Neural cell (in vitro differentiated cells): Measurements from ENCODE around the gene GPR173. TPM values are rescaled to one million over a fixed set of nuclear protein-coding genes. Genes with fewer than 3 reads are reported as not detected.

ENCODE experiments used
- H2AFZ ChIP-seq: fragments of 200-600, 300-800 bp; sonication (generic), shearing (Covaris generic); 2 replicates; pipeline ENCODE4 v1.6.0; 2014; ENCODE audit warnings: low read depth, mild to moderate bottlenecking, antibody characterized with exemption, low read length, moderate library complexity
- H3F3A ChIP-seq: fragments of 200-600 bp; shearing (Covaris generic); 2 replicates; pipeline ENCODE4 v1.6.1; 2016; ENCODE audit warnings: mild to moderate bottlenecking, moderate library complexity, mixed read lengths, antibody characterized with exemption, low read length; ENCODE audit not compliant: insufficient read depth, poor library complexity, severe bottlenecking
- H3K27ac ChIP-seq: fragments of 200-600, 300-800 bp; sonication (generic), shearing (Covaris generic); 2 replicates; pipeline ENCODE4 v1.5.1; 2014; ENCODE audit warnings: mild to moderate bottlenecking, low read length, moderate library complexity
- H3K27me3 ChIP-seq: fragments of 300-800, 200-600 bp; sonication (generic), shearing (Covaris generic); 2 replicates; pipeline ENCODE4 v1.6.0; 2014; ENCODE audit warnings: mild to moderate bottlenecking, low read depth, low read length, moderate library complexity; ENCODE audit not compliant: insufficient read depth
- H3K36me3 ChIP-seq: fragments of 300-800, 200-600 bp; sonication (generic), shearing (Covaris generic); 2 replicates; pipeline ENCODE4 v1.5.1; 2014; ENCODE audit warnings: mild to moderate bottlenecking, antibody characterized with exemption, low read length, moderate library complexity; ENCODE audit not compliant: insufficient read depth
- H3K4me2 ChIP-seq: fragments of 300-800, 200-600 bp; sonication (generic), shearing (Covaris generic); 2 replicates; pipeline ENCODE4 v1.6.0; 2014; ENCODE audit warnings: mild to moderate bottlenecking, low read length
- H3K4me3 ChIP-seq: fragments of 300-800, 200-600 bp; sonication (generic), shearing (Covaris generic); 2 replicates; pipeline ENCODE4 v1.5.1; 2014; ENCODE audit warnings: mild to moderate bottlenecking, low read length, moderate library complexity
- H3K79me2 ChIP-seq: fragments of 200-600 bp; shearing (Covaris generic); replicated peaks from 2 replicates; pipeline ENCODE4 v1.6.0; 2014; ENCODE audit warnings: mild to moderate bottlenecking, low read length, moderate library complexity; ENCODE audit not compliant: insufficient read depth
- H3K9ac ChIP-seq: fragments of 300-800, 200-600 bp; sonication (generic), shearing (Covaris generic); 2 replicates; pipeline ENCODE4 v1.6.1; 2016; ENCODE audit warnings: mild to moderate bottlenecking, low read length, mixed read lengths
- H3K9me2 ChIP-seq: fragments of 200-600 bp; shearing (Covaris generic); 2 replicates; pipeline ENCODE4 v1.6.1; 2016; ENCODE audit warnings: mild to moderate bottlenecking, low read length, mixed read lengths; ENCODE audit not compliant: insufficient read depth
- H3K9me3 ChIP-seq: fragments of 200-600, 300-800 bp; sonication (generic), shearing (Covaris generic); 2 replicates; pipeline ENCODE4 v1.6.1; 2016; ENCODE audit warnings: mild to moderate bottlenecking, mixed run types, low read length, moderate library complexity, mixed read lengths
- H4K20me1 ChIP-seq: fragments of 200-600 bp; shearing (Covaris generic); 2 replicates; pipeline ENCODE4 v1.6.1; 2016; ENCODE audit warnings: mild to moderate bottlenecking, mixed run types; ENCODE audit not compliant: insufficient read depth
- CTCF ChIP-seq: fragments of 450-650 bp; IDR thresholded peaks from 2 replicates; pipeline ENCODE4 v1.5.1; 2014; ENCODE audit warnings: antibody characterized with exemption, mild to moderate bottlenecking, moderate library complexity; ENCODE audit not compliant: poor library complexity, severe bottlenecking
- EP300 ChIP-seq: fragments of 450-650 bp; conservative IDR thresholded peaks from 2 replicates; pipeline ENCODE4 v1.6.1; 2014; ENCODE audit warnings: antibody characterized with exemption, mild to moderate bottlenecking, moderate library complexity; ENCODE audit not compliant: poor library complexity, severe bottlenecking
- EZH2 ChIP-seq: fragments of 200-600, 300-800 bp; shearing (Covaris generic), sonication (generic); IDR thresholded peaks from 2 replicates; pipeline ENCODE4 v1.6.1; 2014; ENCODE audit warnings: antibody characterized with exemption, low read length, borderline replicate concordance, mild to moderate bottlenecking; ENCODE audit not compliant: insufficient read depth, poor library complexity, severe bottlenecking
- MXI1 ChIP-seq: fragments of 450-650 bp; conservative IDR thresholded peaks from 2 replicates; pipeline ENCODE4 v1.6.1; 2014; ENCODE audit warnings: antibody characterized with exemption, mild to moderate bottlenecking; ENCODE audit not compliant: poor library complexity, severe bottlenecking
- POLR2AphosphoS5 ChIP-seq: IDR thresholded peaks from 2 replicates; pipeline ENCODE4 v1.6.1; 2012
- RAD21 ChIP-seq: fragments of 450-650 bp; conservative IDR thresholded peaks from 2 replicates; pipeline ENCODE4 v1.6.1; 2014; ENCODE audit warnings: antibody characterized with exemption, mild to moderate bottlenecking, moderate library complexity
- SMC3 ChIP-seq: fragments of 450-650 bp; conservative IDR thresholded peaks from 2 replicates; pipeline ENCODE4 v1.6.1; 2014; ENCODE audit warnings: antibody characterized with exemption, mild to moderate bottlenecking, moderate library complexity; ENCODE audit not compliant: poor library complexity
- TAF1 ChIP-seq: IDR thresholded peaks from 2 replicates; pipeline ENCODE4 v1.6.1; 2012; ENCODE audit warnings: low read depth
- polyA plus RNA-seq: library from polyadenylated mRNA; depleted of rRNA; stranded (reverse); fragments of >200 nt; gene quantifications from 2 replicates; pipeline ENCODE4 v1.2.3, GENCODE V29; 2014
- TF ChIP-seq, protein P1 (sequence below): IDR thresholded peaks from 2 replicates; pipeline ENCODE4 v1.6.1; 2012; ENCODE audit warnings: borderline replicate concordance

Gene GPR173
- polyA plus RNA-seq, 1 donor from 2014 or later = 26.9 TPM

- H3K4me2 ChIP-seq = no peak overlapping the region
- H3K9me3 ChIP-seq = no peaks in the 10 kb centered on the region
- no peak overlapping the region for H3K27ac ChIP-seq
- no peaks in the 10 kb centered on the region for H3F3A ChIP-seq
- H3K36me3 ChIP-seq = no peaks in the 10 kb centered on the region
- no peaks in the 10 kb centered on the region for H3K9me2 ChIP-seq
- no peaks in the 10 kb centered on the region for H4K20me1 ChIP-seq
- H3K4me3 ChIP-seq = no peak overlapping the region
- H3K27me3 ChIP-seq = no peaks in the 10 kb centered on the region
- no peak overlapping the region for H3K9ac ChIP-seq
- H2AFZ ChIP-seq = no peak overlapping the region
- H3K79me2 ChIP-seq = peaks cover 38% of the 10 kb centered on the region
- TF ChIP-seq EP300 (no peak), CTCF (no peak), RAD21 (no peak), EZH2 (no peak), MXI1 (no peak), POLR2AphosphoS5 (no peak), TAF1 (no peak), SMC3 (no peak)
- TF ChIP-seq, protein P1, sequence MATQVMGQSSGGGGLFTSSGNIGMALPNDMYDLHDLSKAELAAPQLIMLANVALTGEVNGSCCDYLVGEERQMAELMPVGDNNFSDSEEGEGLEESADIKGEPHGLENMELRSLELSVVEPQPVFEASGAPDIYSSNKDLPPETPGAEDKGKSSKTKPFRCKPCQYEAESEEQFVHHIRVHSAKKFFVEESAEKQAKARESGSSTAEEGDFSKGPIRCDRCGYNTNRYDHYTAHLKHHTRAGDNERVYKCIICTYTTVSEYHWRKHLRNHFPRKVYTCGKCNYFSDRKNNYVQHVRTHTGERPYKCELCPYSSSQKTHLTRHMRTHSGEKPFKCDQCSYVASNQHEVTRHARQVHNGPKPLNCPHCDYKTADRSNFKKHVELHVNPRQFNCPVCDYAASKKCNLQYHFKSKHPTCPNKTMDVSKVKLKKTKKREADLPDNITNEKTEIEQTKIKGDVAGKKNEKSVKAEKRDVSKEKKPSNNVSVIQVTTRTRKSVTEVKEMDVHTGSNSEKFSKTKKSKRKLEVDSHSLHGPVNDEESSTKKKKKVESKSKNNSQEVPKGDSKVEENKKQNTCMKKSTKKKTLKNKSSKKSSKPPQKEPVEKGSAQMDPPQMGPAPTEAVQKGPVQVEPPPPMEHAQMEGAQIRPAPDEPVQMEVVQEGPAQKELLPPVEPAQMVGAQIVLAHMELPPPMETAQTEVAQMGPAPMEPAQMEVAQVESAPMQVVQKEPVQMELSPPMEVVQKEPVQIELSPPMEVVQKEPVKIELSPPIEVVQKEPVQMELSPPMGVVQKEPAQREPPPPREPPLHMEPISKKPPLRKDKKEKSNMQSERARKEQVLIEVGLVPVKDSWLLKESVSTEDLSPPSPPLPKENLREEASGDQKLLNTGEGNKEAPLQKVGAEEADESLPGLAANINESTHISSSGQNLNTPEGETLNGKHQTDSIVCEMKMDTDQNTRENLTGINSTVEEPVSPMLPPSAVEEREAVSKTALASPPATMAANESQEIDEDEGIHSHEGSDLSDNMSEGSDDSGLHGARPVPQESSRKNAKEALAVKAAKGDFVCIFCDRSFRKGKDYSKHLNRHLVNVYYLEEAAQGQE = no peak
Observed at GRCh38 chrX:53055244-53055849, 6.8 kb downstream of the GPR173 start.

DNA sequence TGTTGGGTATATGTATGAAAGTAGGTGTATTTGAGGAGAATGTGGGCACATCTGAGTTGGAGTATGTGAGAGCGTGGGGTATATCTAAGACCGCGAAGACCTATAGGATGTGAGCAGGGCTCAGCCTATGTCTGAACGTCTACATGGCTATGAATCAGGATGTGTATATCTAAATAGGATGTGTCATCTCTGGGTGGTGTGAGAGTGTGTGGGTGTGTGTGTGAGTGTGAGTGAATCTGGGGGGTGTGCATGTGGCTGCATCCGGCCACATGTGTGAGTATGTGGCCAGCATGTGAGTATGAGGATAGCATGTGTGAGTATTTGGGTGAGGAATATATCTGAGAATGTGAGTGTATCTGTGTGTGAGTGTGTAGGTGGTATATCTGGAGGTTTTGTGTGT, 7.7 kb downstream of the GPR173 start:
- H3K4me3 ChIP-seq = no peak overlapping the region
- no peaks in the 10 kb centered on the region for H4K20me1 ChIP-seq
- TF ChIP-seq POLR2AphosphoS5 (no peak), SMC3 (no peak), TAF1 (no peak), MXI1 (no peak), EZH2 (no peak), EP300 (no peak), RAD21 (no peak), CTCF (no peak)
- TF ChIP-seq, protein P1 = no peak
- no peak overlapping the region for H3K4me2 ChIP-seq
- no peaks in the 10 kb centered on the region for H3K9me2 ChIP-seq
- no peak overlapping the region for H2AFZ ChIP-seq
- H3F3A ChIP-seq = no peaks in the 10 kb centered on the region
- H3K79me2 ChIP-seq = peaks cover 29% of the 10 kb centered on the region
- H3K9ac ChIP-seq = no peak overlapping the region
- H3K9me3 ChIP-seq = no peaks in the 10 kb centered on the region
- H3K27me3 ChIP-seq = no peaks in the 10 kb centered on the region
- H3K27ac ChIP-seq = no peak overlapping the region
- no peaks in the 10 kb centered on the region for H3K36me3 ChIP-seq
